Aorta (tissue), 5 donors: Measurements from ENCODE around the gene PHF20. TPM values are rescaled to one million over a fixed set of nuclear protein-coding genes. Genes with fewer than 3 reads are reported as not detected.
"Not testable (repeated sequence)": the region's sequence is repeated elsewhere in the genome, so short reads cannot be mapped to it uniquely, and the experiment has no call there.

Experiments used
- ATAC-seq: fragments of 200-7000 bp; cut with Tn5 transposase; one replicate; pipeline ENCODE4 v1.9.1; 2022; ENCODE audit warnings: moderate library complexity; ENCODE audit not compliant: low FRiP score
- DNase-seq, 2 donors: peaks; one replicate each; pipeline ENCODE4 v3.0.0-alpha.2; 2020
- H3K27ac ChIP-seq, 2 donors: one replicate each; pipeline ENCODE4 v1.5.1; 2013; ENCODE audit warnings: low read length in 2 of 2, mild to moderate bottlenecking in 2 of 2, moderate library complexity in 2 of 2, control low read depth in 1 of 2, inconsistent platforms in 1 of 2, low read depth in 1 of 2
- H3K27me3 ChIP-seq, 2 donors: one replicate each; pipeline ENCODE4 v1.6.1; 2013; ENCODE audit warnings: control low read depth in 1 of 2, low read length in 1 of 2, mild to moderate bottlenecking in 1 of 2, moderate library complexity in 1 of 2; ENCODE audit not compliant: insufficient read depth in 2 of 2, control insufficient read depth in 1 of 2
- H3K36me3 ChIP-seq, 2 donors: one replicate each; pipeline ENCODE4 v1.6.1; 2013; ENCODE audit warnings: control low read depth in 1 of 2, low read length in 1 of 2, mild to moderate bottlenecking in 1 of 2; ENCODE audit not compliant: insufficient read depth in 2 of 2, control insufficient read depth in 1 of 2
- H3K4me1 ChIP-seq, 2 donors: one replicate each; pipeline ENCODE4 v1.6.1; 2013; ENCODE audit warnings: low read length in 2 of 2, control low read depth in 1 of 2, mild to moderate bottlenecking in 1 of 2, moderate library complexity in 1 of 2; ENCODE audit not compliant: insufficient read depth in 2 of 2, control insufficient read depth in 1 of 2
- H3K4me3 ChIP-seq, 2 donors: one replicate each; pipeline ENCODE4 v1.5.1; 2013; ENCODE audit warnings: low read length in 2 of 2, control low read depth in 1 of 2, mild to moderate bottlenecking in 1 of 2
- H3K9me3 ChIP-seq: one replicate; pipeline ENCODE4 v1.6.1; 2013; ENCODE audit warnings: mild to moderate bottlenecking, low read length; ENCODE audit not compliant: control insufficient read depth
- WGBS, 2 donors: extraction: QIAGEN DNeasy Blood & Tissue Kit; methylation state at CpG; one replicate each; pipeline ENCODE4 v1.1.7; 2013; 5-methylcytosine and 5-hydroxymethylcytosine counted together
- intact Hi-C, 2 donors: fragments of 100-400 bp; cut with DNase I; formaldehyde crosslinking; loops; one replicate each; pipeline versions ENCODE4 v1.14.2 to v1.15.0; 2022
- polyA plus RNA-seq, 2 donors: library from polyadenylated mRNA; stranded (reverse); fragments of 200-250 nt; gene quantifications; one replicate each; pipeline ENCODE4 v1.2.3, GENCODE V29; 2013
- total RNA-seq, 2 donors: library from RNA; stranded (reverse); fragmentation: NEBNext Ultra II Directional; extraction: Animal tissue kit (Norgen Biotek cat#: 25700); gene quantifications; one replicate each; pipeline ENCODE4 v1.2.1, GENCODE V29; 2021
- donor health status: healthy with polysubstance abuse.
- donor health status: Bipolar disorder and iron deficiency.
- donor health status: DM: no; HTN: no; CAD: no.
- donor health status: DM: no; HTN: no; CAD: no.
- donor health status: DM: yes; HTN: yes; CAD: no.

The PHF20 gene
- total and polyA plus RNA-seq, 4 donors = 17.1 to 64.4 (median 40.8) TPM

- WGBS, 2 donors = 68 to 76% methylated on average over 9 of the region's 9 CpGs
- Histone ChIP-seq H3K27me3 (no peaks in the 10 kb centered on the region), H3K4me1 (no peaks in the 10 kb centered on the region), H3K27ac (peak overlapping the region in 1 of 2 donors; percentile 96), H3K9me3 (no peaks in the 10 kb centered on the region), H3K4me3 (no peak overlapping the region), H3K36me3 (peaks cover 0 to 3% of the 10 kb centered on the region in 2 donors)
- no peak for ATAC-seq
- intact Hi-C loops = loop anchor here in 1 of 2 donors (10.0 kb wide), 1 partner anchor 113 kb away; no protein-coding TSS in a partner anchor
- no peak for DNase-seq
Measured at GRCh38 chr20:35771367-35771688, 487 bp upstream of the PHF20 start.

GRCh38 chr20:35772563-35773058, 796 bp downstream of the PHF20 start:
- Histone ChIP-seq H3K4me1 (no peaks in the 10 kb centered on the region), H3K4me3 (peak overlapping the region; percentile 66 to 86), H3K9me3 (no peaks in the 10 kb centered on the region), H3K27me3 (no peaks in the 10 kb centered on the region), H3K27ac (no peak overlapping the region), H3K36me3 (peaks cover 0 to 3% of the 10 kb centered on the region in 2 donors)
- 10 to 12% methylated on average over 8 of the region's 8 CpGs for WGBS, 2 donors
- intact Hi-C loops = loop anchor here (2.0 to 10.0 kb wide), 2 partner anchors 30 to 112 kb away; partner anchors contain the start of gene RBM39 (in 1 of the 2)
- DNase-seq (no peak), ATAC-seq (no peak)

- DNase-seq = peak in 1 of 2 donors; percentile 51
- Histone ChIP-seq H3K9me3 (no peaks in the 10 kb centered on the region), H3K4me3 (no peak overlapping the region), H3K27me3 (no peaks in the 10 kb centered on the region), H3K4me1 (no peaks in the 10 kb centered on the region), H3K36me3 (peaks cover 0 to 3% of the 10 kb centered on the region in 2 donors), H3K27ac (peak overlapping the region in 1 of 2 donors; percentile 45)
- intact Hi-C loops = loop anchor here (2.0 to 10.0 kb wide), 2 partner anchors 30 to 112 kb away; partner anchors contain the start of gene RBM39 (in 1 of the 2)
- WGBS, 2 donors = 60 to 69% methylated on average over 8 of the region's 8 CpGs
- ATAC-seq = no peak
Measured at GRCh38 chr20:35773154-35773751, 1.4 kb downstream of the PHF20 start.

GRCh38 chr20:35774391-35774790, 2.6 kb downstream of the PHF20 start:
- H3K27me3 ChIP-seq = no peaks in the 10 kb centered on the region
- WGBS, 2 donors = 78 to 85% methylated on average over 1 of the region's 1 CpG
- no peak overlapping the region for H3K4me3 ChIP-seq
- no peak for ATAC-seq
- no peaks in the 10 kb centered on the region for H3K4me1 ChIP-seq
- no peak overlapping the region for H3K27ac ChIP-seq
- no peak for DNase-seq
- intact Hi-C loops = loop anchor here in 1 of 2 donors (10.0 kb wide), 1 partner anchor 110 kb away; no protein-coding TSS in a partner anchor
- no peaks in the 10 kb centered on the region for H3K9me3 ChIP-seq
- peaks cover 0 to 3% of the 10 kb centered on the region in 2 donors for H3K36me3 ChIP-seq

GRCh38 chr20:35776513-35777101, 4.8 kb downstream of the PHF20 start:
- H3K4me3 ChIP-seq = no peak overlapping the region
- no peaks in the 10 kb centered on the region for H3K27me3 ChIP-seq
- H3K27ac ChIP-seq = no peak overlapping the region
- ATAC-seq (no peak), DNase-seq (peak in 1 of 2 donors; percentile 66)
- WGBS, 2 donors = 67% methylated on average over 4 of the region's 4 CpGs
- no peaks in the 10 kb centered on the region for H3K9me3 ChIP-seq
- intact Hi-C loops = loop anchor here in 1 of 2 donors (5.0 to 10.0 kb wide), 2 partner anchors 39 to 108 kb away; no protein-coding TSS in a partner anchor
- no peaks in the 10 kb centered on the region for H3K4me1 ChIP-seq
- peaks cover 0 to 3% of the 10 kb centered on the region in 2 donors for H3K36me3 ChIP-seq

- H3K4me3 ChIP-seq, DNase-seq, H3K27ac ChIP-seq, H3K36me3 ChIP-seq, ATAC-seq, H3K9me3 ChIP-seq, H3K4me1 ChIP-seq, intact Hi-C loops, H3K27me3 ChIP-seq: not testable (repeated sequence)
- WGBS, 2 donors = 94 to 96% methylated on average over 12 of the region's 12 CpGs
Measured at GRCh38 chr20:35783811-35784210, 12.0 kb downstream of the PHF20 start.

GRCh38 chr20:35785541-35785940, 13.7 kb downstream of the PHF20 start:
- H3K9me3 ChIP-seq, H3K36me3 ChIP-seq, DNase-seq, H3K4me3 ChIP-seq, intact Hi-C loops, ATAC-seq, H3K4me1 ChIP-seq, H3K27ac ChIP-seq, H3K27me3 ChIP-seq: not testable (repeated sequence)
- 97% methylated on average over 4 of the region's 4 CpGs for WGBS, 2 donors

- WGBS, 2 donors = 97% methylated on average over 4 of the region's 4 CpGs
- H3K27me3 ChIP-seq = no peaks in the 10 kb centered on the region
- intact Hi-C loops = no loop called here
- no peak for ATAC-seq
- H3K9me3 ChIP-seq = no peaks in the 10 kb centered on the region
- no peaks in the 10 kb centered on the region for H3K36me3 ChIP-seq
- H3K4me3 ChIP-seq = no peak overlapping the region
- H3K4me1 ChIP-seq = peaks cover 0 to 4% of the 10 kb centered on the region in 2 donors
- no peak for DNase-seq
- no peak overlapping the region for H3K27ac ChIP-seq
Measured at GRCh38 chr20:35788796-35789195, 17.0 kb downstream of the PHF20 start.

GRCh38 chr20:35791097-35791496, 19.3 kb downstream of the PHF20 start:
- H3K36me3 ChIP-seq = no peaks in the 10 kb centered on the region
- H3K4me3 ChIP-seq = no peak overlapping the region
- DNase-seq (no peak), ATAC-seq (no peak)
- no peaks in the 10 kb centered on the region for H3K9me3 ChIP-seq
- H3K27me3 ChIP-seq = no peaks in the 10 kb centered on the region
- 97 to 98% methylated on average over 5 of the region's 5 CpGs for WGBS, 2 donors
- intact Hi-C loops = no loop called here
- H3K27ac ChIP-seq = no peak overlapping the region
- peaks cover 0 to 4% of the 10 kb centered on the region in 2 donors for H3K4me1 ChIP-seq
